Subcutaneous adipose tissue (tissue), 4 donors: ENCODE results near the gene ZNF536. TPM values are rescaled to one million over a fixed set of nuclear protein-coding genes. Genes with fewer than 3 reads are reported as not detected.

Experiments used
- total RNA-seq, 4 donors: library from RNA; depleted of rRNA; stranded (reverse); fragments of >200 nt; gene quantifications; one replicate each; pipeline ENCODE4 v1.1.0, GENCODE V29; 2016
- TF ChIP-seq, protein P1 (sequence below): fragments of 450-650 bp; IDR thresholded peaks from one replicate; pipeline ENCODE4 v1.5.1; 2016; ENCODE audit warnings: low read depth, mild to moderate bottlenecking, control low read depth, antibody characterized with exemption, moderate library complexity

The ZNF536 gene
- total RNA-seq, 4 donors from 2014 or later: under 0.01 to 0.17 TPM; not detected in 2

DNA sequence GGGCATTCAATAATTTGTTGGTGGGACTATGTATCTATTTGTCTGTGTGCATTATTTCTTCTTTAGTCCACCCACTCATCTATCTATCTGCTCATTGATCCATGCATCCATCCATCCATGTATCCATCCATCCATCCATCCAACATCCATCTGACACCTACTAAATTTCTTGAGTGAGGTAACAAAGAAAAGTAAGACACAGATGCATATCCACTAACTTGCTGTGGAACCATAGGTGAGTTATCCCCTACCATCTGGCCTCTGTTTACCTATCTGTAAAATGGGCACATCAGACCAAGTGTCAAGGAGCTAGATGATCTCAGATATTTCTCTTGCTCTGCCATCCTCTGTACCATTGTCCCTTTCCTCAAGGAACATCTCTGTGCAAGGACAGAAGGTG, 54.7 kb downstream of the ZNF536 start:
- TF ChIP-seq, protein P1, sequence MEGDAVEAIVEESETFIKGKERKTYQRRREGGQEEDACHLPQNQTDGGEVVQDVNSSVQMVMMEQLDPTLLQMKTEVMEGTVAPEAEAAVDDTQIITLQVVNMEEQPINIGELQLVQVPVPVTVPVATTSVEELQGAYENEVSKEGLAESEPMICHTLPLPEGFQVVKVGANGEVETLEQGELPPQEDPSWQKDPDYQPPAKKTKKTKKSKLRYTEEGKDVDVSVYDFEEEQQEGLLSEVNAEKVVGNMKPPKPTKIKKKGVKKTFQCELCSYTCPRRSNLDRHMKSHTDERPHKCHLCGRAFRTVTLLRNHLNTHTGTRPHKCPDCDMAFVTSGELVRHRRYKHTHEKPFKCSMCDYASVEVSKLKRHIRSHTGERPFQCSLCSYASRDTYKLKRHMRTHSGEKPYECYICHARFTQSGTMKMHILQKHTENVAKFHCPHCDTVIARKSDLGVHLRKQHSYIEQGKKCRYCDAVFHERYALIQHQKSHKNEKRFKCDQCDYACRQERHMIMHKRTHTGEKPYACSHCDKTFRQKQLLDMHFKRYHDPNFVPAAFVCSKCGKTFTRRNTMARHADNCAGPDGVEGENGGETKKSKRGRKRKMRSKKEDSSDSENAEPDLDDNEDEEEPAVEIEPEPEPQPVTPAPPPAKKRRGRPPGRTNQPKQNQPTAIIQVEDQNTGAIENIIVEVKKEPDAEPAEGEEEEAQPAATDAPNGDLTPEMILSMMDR: no peak

DNA sequence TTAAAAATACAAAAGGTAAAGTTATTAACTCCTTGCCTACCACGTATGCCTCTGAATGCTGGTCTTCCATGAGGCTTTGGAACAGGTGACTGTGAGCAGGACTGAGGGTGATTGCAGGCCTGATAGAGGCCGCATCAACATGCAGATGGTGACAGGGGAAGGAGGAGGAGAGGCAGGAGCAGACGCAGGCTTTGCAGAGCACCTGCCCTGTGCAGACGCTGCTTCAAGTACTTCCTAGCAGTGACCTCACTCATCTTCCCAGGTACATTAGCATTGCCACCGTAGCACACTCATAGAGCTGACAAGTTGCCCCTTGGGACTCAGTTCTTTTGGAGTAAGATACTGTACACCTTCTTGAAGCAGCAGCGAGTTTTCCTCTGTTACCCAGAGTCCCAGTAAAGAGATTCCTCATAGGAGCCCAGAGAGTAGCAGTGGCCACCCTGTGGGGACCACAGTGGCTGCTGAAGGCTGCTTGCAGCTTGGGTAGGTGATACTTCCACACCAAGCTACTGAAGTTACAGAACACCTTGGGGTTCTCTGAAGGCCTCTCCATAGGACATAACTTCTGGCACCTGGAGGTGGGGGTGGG, 56.0 kb downstream of the ZNF536 start:
- TF ChIP-seq, protein P1: no peak

DNA sequence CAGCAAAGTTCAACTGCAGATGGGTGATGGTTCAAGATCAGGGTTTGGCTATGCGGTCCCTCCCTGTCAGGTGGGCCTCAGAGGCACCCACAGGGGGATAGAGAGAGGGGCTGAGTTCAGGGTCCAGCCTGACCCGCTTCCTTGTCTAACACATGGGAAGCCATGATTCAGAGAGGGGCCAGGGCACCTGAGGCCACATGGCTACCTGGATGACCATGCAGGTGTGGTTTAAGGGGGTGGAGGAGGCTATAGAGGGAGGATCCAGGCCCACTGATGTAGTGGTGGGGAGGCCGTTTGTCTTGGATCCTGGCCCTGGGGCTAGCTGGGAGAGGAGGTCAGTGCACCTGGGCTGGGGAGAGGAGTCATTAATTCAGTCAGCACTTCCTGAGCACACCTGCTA, 56.7 kb downstream of the ZNF536 start:
- TF ChIP-seq, protein P1: no peak

DNA sequence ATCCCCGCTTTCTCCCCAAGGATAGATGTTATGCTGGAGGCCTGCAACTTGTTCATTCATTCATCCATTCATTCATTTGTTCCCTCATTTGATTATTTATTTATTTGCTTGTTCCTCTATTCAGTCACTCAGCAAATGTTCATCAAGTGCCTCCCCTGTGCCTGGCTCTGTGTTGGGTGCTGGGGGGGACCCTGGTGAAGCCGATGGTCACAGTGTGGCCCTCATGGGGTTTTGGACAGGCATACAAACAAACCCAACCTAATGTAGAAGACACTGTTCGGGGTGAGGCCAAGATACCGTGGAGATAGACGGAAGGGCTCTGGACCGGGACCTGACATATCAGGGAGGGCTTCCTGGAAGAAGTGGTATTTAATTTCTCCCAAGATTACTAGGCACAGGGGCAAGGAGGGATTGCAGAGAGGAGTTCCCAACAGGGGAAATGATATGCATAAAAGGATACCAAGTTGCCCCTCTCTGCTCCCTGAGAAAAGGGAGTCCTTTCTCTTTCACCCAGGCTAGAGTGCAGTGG, 58.1 kb downstream of the ZNF536 start:
- TF ChIP-seq, protein P1: no peak

DNA sequence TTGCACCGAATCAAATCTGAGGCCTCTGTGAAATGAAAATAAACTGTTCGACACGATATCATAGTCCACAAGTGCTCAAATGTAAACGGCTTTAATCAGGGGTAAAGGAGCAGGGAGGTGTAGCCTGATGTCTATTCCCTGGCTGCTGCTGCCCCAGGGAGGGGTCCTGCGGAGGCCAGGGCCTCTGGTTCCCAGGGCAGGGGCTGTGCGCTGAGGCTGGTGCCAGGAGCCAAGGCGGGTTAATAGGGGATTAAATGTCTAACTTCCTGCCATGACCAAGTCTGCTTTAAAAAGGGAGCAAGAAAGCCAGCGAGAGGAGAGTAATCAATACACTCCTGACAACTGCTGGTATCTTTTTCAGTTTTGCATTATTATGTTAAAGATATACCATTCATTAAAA, 59.4 kb downstream of the ZNF536 start:
- TF ChIP-seq, protein P1: no peak

DNA sequence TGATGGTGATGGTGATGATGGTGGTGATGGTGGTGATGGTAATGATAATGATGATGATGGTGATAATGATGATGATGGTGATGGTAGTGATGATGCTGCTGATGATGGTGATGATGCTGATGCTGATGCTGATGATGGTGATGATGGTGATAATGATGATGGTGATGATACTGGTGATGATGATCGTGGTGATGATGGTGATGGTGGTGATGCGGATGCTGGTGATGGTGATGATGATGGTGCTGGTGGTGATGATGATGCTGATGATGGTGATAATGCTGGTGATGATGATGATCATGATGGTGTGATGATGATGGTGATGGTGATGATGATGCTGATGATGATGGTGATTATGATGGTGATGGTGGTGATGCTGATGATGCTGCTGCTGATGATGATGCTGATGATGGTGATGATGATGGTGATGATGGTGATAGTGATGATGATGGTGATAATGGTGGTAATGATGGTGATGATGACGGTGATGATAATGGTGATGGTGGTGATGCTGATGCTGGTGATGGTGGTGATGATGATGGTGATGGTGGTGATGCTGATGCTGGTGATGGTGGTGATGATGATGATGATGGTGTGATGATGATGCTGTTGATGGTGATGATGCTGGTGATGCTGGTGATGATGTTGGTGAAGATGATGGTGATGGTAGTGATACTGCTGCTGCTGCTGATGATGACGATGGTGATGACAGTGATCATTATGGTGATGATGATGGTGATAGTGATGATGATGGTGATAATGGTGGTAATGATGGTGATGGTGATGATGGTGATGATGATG, 62.8 kb downstream of the ZNF536 start:
- TF ChIP-seq, protein P1: no peak

DNA sequence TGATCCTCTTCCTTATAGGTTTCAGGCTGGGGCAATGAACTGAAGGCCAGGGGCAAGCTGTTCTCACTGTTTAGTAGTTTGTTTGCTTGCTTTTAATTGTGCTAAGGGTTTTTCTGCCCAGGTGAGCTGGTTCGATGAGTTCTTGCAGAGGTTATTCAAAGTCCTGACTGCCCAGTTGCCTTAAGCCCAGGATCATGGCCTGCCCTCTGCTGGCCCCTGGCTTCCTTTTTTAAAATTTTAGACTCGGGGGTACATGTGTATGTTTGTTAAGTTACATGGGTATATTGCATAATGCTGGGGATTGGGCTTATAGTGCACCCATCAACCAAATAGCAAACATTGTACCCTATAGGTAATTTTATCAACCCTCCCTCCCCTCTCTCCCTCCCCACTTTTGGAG, 65.7 kb downstream of the ZNF536 start:
- TF ChIP-seq, protein P1: no peak
